Mucosa of rectum (tissue), 2 donors: ENCODE measurements around the gene SEMA6D.

Experiments used
- H3K27ac ChIP-seq, 2 donors: one replicate each; pipeline ENCODE4 v1.7.0; 2013; ENCODE audit warnings: inconsistent platforms in 2 of 2, low read depth in 2 of 2, low read length in 2 of 2
- H3K27me3 ChIP-seq, 2 donors: one replicate each; pipeline ENCODE4 v1.7.0; 2013; ENCODE audit warnings: low read length in 2 of 2; ENCODE audit not compliant: control insufficient read depth in 2 of 2, insufficient read depth in 2 of 2
- H3K36me3 ChIP-seq, 2 donors: one replicate each; pipeline ENCODE4 v1.7.0; 2013; ENCODE audit warnings: low read length in 2 of 2; ENCODE audit not compliant: control insufficient read depth in 2 of 2, insufficient read depth in 2 of 2
- H3K4me1 ChIP-seq, 2 donors: one replicate each; pipeline ENCODE4 v1.7.0; 2013; ENCODE audit warnings: low read length in 2 of 2, mild to moderate bottlenecking in 1 of 2; ENCODE audit not compliant: control insufficient read depth in 2 of 2, insufficient read depth in 2 of 2
- H3K4me3 ChIP-seq, 2 donors: one replicate each; pipeline ENCODE4 v1.7.0; 2013; ENCODE audit warnings: low read length in 2 of 2
- H3K9ac ChIP-seq, 2 donors: one replicate each; pipeline ENCODE4 v1.7.0; 2013; ENCODE audit warnings: low read length in 2 of 2, low read depth in 1 of 2, mild to moderate bottlenecking in 1 of 2
- H3K9me3 ChIP-seq, 2 donors: one replicate each; pipeline ENCODE4 v1.7.0; 2013; ENCODE audit warnings: low read length in 2 of 2; ENCODE audit not compliant: control insufficient read depth in 2 of 2
- donor health status: healthy.
- donor health status: Normal muscosa, but diverticular disease.

The SEMA6D gene

GRCh38 chr15:47717036-47717612 is at the start of gene SEMA6D:
Gene SEMA6D, plus strand, starts transcription at chr15:47717505. Its CDS starts 42,294 bp downstream, at chr15:47759799.
- no peaks in the 10 kb centered on the region for H3K36me3 ChIP-seq
- peaks cover 7 to 11% of the 10 kb centered on the region in 2 donors for H3K4me1 ChIP-seq
- no peaks in the 10 kb centered on the region for H3K9me3 ChIP-seq
- H3K27ac ChIP-seq: peak within 1 kb of the TSS; percentile 57 to 69
- H3K27me3 ChIP-seq: peaks cover 0 to 4% of the 10 kb centered on the region in 2 donors
- peak within 1 kb of the TSS; percentile 34 to 68 for H3K9ac ChIP-seq
- peak within 1 kb of the TSS; percentile 77 to 79 for H3K4me3 ChIP-seq

- H3K4me1 ChIP-seq: no peaks in the 10 kb centered on the region
- no peak overlapping the region for H3K27ac ChIP-seq
- no peaks in the 10 kb centered on the region for H3K27me3 ChIP-seq
- H3K36me3 ChIP-seq: no peaks in the 10 kb centered on the region
- no peak overlapping the region for H3K4me3 ChIP-seq
- no peak overlapping the region for H3K9ac ChIP-seq
- H3K9me3 ChIP-seq: no peaks in the 10 kb centered on the region
Observed at GRCh38 chr15:47669221-47669620, 48.1 kb upstream of the SEMA6D start.

- no peak overlapping the region for H3K4me3 ChIP-seq
- H3K27me3 ChIP-seq: no peaks in the 10 kb centered on the region
- H3K9me3 ChIP-seq: no peaks in the 10 kb centered on the region
- no peaks in the 10 kb centered on the region for H3K36me3 ChIP-seq
- H3K4me1 ChIP-seq: no peaks in the 10 kb centered on the region
- no peak overlapping the region for H3K9ac ChIP-seq
- no peak overlapping the region for H3K27ac ChIP-seq
Observed at GRCh38 chr15:47670365-47670764, 46.9 kb upstream of the SEMA6D start.

GRCh38 chr15:47673232-47673761 is 44.0 kb upstream of the SEMA6D start:
- H3K4me3 ChIP-seq: no peak overlapping the region

GRCh38 chr15:47674586-47675232 is 42.6 kb upstream of the SEMA6D start:
- H3K4me3 ChIP-seq: no peak overlapping the region
- H3K27me3 ChIP-seq: no peaks in the 10 kb centered on the region
- no peaks in the 10 kb centered on the region for H3K4me1 ChIP-seq
- H3K9me3 ChIP-seq: no peaks in the 10 kb centered on the region
- H3K9ac ChIP-seq: no peak overlapping the region
- H3K36me3 ChIP-seq: no peaks in the 10 kb centered on the region
- no peak overlapping the region for H3K27ac ChIP-seq

More at GRCh38 chr15:47673232-47673761, 44.0 kb upstream of the SEMA6D start:
- Histone ChIP-seq H3K9me3 (no peaks in the 10 kb centered on the region), H3K9ac (no peak overlapping the region), H3K4me1 (no peaks in the 10 kb centered on the region), H3K36me3 (no peaks in the 10 kb centered on the region), H3K27me3 (no peaks in the 10 kb centered on the region), H3K27ac (no peak overlapping the region)

GRCh38 chr15:47675735-47676134 is 41.6 kb upstream of the SEMA6D start:
- Histone ChIP-seq H3K9me3 (no peaks in the 10 kb centered on the region), H3K9ac (no peak overlapping the region), H3K27ac (no peak overlapping the region), H3K4me3 (no peak overlapping the region), H3K27me3 (no peaks in the 10 kb centered on the region), H3K4me1 (no peaks in the 10 kb centered on the region), H3K36me3 (no peaks in the 10 kb centered on the region)

GRCh38 chr15:47678040-47678439 is 39.3 kb upstream of the SEMA6D start:
- H3K4me3 ChIP-seq: no peak overlapping the region

GRCh38 chr15:47682661-47683060 is 34.6 kb upstream of the SEMA6D start:
- Histone ChIP-seq H3K4me3 (no peak overlapping the region), H3K36me3 (no peaks in the 10 kb centered on the region), H3K4me1 (no peaks in the 10 kb centered on the region), H3K27ac (no peak overlapping the region), H3K27me3 (no peaks in the 10 kb centered on the region), H3K9me3 (no peaks in the 10 kb centered on the region), H3K9ac (no peak overlapping the region)

More at GRCh38 chr15:47678040-47678439, 39.3 kb upstream of the SEMA6D start:
- no peak overlapping the region for H3K27ac ChIP-seq
- H3K27me3 ChIP-seq: no peaks in the 10 kb centered on the region
- no peaks in the 10 kb centered on the region for H3K4me1 ChIP-seq
- no peaks in the 10 kb centered on the region for H3K36me3 ChIP-seq
- no peaks in the 10 kb centered on the region for H3K9me3 ChIP-seq
- H3K9ac ChIP-seq: no peak overlapping the region

GRCh38 chr15:47685141-47685870 is 32.0 kb upstream of the SEMA6D start:
- Histone ChIP-seq H3K27ac (no peak overlapping the region), H3K9ac (no peak overlapping the region), H3K4me1 (no peaks in the 10 kb centered on the region), H3K9me3 (no peaks in the 10 kb centered on the region), H3K27me3 (no peaks in the 10 kb centered on the region), H3K4me3 (no peak overlapping the region), H3K36me3 (no peaks in the 10 kb centered on the region)

- H3K36me3 ChIP-seq: no peaks in the 10 kb centered on the region
- H3K27ac ChIP-seq: no peak overlapping the region
Observed at GRCh38 chr15:47688573-47689086, 28.7 kb upstream of the SEMA6D start.

More at GRCh38 chr15:47688573-47689086, 28.7 kb upstream of the SEMA6D start:
- no peak overlapping the region for H3K9ac ChIP-seq
- no peaks in the 10 kb centered on the region for H3K4me1 ChIP-seq
- H3K27me3 ChIP-seq: no peaks in the 10 kb centered on the region
- H3K9me3 ChIP-seq: no peaks in the 10 kb centered on the region
- no peak overlapping the region for H3K4me3 ChIP-seq
